GM19324 (cell line): Measurements from ENCODE around the gene ST7.
"Not testable (repeated sequence)": the region's sequence is repeated elsewhere in the genome, so short reads cannot be mapped to it uniquely, and the experiment has no call there.

Experiments used
- ATAC-seq: cut with Tn5 transposase; IDR thresholded peaks from one replicate; pipeline ENCODE4 v1.9.1; 2021; ENCODE audit warnings: mild to moderate bottlenecking, moderate library complexity; ENCODE audit not compliant: unreplicated experiment, low FRiP score

The ST7 gene, protein sequence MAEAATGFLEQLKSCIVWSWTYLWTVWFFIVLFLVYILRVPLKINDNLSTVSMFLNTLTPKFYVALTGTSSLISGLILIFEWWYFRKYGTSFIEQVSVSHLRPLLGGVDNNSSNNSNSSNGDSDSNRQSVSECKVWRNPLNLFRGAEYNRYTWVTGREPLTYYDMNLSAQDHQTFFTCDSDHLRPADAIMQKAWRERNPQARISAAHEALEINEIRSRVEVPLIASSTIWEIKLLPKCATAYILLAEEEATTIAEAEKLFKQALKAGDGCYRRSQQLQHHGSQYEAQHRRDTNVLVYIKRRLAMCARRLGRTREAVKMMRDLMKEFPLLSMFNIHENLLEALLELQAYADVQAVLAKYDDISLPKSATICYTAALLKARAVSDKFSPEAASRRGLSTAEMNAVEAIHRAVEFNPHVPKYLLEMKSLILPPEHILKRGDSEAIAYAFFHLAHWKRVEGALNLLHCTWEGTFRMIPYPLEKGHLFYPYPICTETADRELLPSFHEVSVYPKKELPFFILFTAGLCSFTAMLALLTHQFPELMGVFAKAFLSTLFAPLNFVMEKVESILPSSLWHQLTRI

DNA sequence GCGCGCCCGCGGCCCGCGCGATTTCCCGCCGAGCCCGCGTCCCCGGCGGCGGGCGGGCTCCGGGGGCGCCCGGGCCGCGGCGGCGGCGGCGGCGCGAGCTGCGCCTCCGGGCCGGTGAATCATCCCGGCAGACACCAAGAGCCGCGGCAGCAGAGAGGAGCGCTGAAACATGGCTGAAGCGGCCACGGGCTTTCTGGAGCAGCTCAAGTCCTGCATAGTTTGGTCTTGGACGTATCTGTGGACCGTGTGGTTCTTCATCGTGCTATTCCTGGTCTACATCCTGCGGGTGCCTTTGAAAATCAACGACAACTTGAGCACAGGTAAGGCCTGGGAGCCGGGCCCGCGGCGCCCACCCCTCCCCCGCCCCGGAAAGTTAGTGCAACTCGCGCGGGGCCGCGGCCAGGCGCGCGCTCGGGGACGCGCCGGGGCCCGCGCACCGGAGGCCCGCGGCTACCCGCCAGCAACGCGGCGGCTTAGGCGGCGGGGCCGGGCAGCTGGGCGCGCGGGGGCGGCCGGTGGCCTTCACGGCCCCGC, at the start of gene ST7:
Gene ST7, plus strand, starts transcription at position 130 of the 534 bp plus-strand sequence. Its CDS starts 40 bp downstream, at position 170.
- peak; percentile 62 for ATAC-seq

DNA sequence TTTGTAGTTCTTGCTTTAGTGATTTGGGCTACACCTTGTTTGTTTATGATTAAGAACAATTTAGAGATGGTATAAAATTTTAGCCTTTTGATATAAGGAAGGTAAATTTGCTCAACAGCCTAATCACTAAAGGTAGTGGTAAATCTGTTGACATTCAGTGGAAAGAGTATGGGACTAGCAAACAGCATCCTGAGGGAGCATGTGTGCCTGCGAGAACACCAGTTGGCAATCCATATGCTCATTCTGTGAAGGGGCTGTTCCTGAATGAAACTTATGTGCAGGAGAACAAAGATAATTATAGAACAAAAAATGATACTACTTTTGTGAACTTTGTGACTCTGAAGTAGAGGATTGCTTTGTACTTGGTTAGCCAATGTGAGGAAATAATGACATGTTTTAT, 46.9 kb upstream of the ST7 start:
- no peak for ATAC-seq

DNA sequence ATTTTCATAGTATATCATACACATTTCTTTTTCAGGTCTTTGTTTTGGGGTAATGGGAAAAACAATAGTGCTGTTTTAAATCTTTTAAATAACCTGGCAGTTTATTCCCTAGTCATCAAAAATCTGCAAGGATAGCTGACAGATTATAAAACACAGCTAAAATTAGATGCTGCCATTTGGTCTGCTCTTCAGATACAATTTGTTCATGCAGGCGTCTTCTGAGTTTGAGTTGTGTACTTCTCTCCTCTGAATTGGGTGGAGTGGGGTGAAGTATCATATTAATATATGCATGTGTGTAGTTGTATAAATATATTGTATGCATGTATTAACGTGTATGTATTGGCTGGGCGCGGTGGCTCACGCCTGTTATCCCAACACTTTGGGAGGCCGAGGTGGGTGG, 42.9 kb upstream of the ST7 start:
- ATAC-seq = no peak

DNA sequence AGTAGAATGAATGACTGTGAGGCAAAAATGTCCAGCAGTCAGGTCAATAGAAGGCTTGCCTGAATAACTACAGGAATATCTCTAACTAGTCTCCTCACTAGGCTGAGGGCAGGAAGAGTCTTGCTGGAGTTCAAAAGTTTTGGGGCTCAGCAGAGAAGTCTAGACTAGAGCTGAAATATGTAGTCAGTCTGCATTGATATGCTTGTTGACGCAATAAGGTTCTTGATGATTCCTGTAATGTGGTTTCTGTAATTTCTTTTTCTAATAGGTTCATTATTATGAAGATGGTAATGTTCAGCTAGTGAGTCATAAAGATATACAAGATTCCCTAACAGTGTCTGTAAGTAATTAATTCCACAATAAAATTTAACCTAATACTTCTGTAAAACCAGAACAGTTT, 41.5 kb upstream of the ST7 start:
- ATAC-seq = no peak

DNA sequence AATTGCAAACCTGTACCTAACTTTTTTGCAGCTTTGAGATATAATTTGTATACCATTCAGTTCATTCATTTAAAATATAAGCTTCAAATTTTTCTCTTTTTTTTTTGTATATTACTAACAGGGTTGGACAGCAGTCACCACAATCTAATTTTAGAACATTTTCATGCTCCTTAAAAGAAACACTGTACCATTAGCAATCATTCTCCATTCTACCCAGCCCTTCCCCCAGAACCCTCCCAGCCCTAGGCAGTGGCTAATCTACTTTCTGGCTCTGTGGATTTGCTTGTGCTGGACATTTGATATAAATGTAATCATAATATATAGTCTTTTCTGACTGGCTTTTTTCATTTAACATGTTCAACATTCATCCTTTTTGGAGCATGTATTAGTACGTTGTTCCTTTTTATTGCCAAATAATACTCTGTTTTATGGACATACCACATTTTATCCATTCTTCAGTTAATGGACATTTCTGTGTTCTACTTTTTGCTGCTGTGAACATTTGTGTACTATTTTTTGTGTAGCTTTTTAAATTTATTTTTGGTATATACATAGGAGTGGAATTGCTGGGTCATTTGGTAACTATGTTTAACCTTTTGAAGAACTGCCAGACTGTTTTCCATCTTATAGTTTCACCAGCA, 40.9 kb upstream of the ST7 start:
- ATAC-seq = no peak

DNA sequence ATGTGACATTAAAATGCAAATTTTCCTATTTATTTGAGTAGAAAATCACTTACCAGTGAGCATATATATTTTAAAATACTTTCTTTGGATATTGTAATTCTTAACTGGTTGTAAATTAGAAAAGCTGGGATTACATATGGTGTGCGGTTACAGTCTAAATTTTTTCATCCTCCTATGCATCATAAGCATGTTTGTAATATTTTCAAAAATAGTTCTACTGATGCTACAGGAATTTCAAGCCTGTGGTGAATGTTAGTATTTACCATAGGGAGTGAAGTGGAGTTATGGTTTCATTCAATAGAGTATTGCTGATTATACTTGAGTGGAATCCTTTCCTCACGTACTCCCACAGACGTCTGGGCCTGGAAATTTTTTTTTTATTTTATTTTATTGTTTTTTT, 34.6 kb upstream of the ST7 start:
- no peak for ATAC-seq

DNA sequence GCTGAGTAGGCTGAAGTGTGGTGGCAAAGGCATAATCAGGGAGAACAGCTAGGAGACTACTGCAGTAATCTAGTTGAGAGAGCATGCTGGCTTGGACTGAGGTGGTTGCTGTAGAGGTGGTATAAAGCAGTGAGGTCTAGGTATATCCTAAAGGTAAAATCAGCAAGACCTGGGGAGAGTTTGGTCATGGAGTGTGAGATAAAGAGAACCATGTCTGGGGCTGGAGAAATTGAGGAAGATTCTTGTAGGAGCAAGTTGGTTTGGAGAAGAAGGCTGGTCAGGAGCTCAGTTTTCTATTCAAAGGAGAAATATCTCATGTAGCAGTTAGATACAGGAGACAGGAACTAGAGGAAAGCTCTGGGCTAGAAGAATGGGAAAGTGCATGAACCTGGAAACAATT, 32.9 kb upstream of the ST7 start:
- ATAC-seq = no peak

DNA sequence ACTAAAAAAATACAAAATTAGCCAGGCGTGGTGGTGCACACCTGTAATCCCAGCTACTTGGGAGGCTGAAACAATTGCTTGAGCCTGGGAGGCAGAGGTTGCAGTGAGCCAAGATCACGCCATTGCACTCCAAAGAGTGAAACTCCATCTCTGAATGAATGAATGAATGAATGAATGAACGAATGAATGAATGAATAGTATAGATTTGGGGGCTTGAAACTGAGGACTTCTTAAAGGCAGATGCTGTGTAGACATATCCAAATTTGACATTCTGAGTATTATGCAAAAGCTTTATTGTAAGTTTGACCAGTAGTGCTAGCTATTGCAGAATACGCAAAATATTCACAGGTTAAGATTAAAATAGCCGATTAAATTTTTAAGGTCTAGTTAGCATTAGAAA, 30.8 kb upstream of the ST7 start:
- ATAC-seq = no peak

DNA sequence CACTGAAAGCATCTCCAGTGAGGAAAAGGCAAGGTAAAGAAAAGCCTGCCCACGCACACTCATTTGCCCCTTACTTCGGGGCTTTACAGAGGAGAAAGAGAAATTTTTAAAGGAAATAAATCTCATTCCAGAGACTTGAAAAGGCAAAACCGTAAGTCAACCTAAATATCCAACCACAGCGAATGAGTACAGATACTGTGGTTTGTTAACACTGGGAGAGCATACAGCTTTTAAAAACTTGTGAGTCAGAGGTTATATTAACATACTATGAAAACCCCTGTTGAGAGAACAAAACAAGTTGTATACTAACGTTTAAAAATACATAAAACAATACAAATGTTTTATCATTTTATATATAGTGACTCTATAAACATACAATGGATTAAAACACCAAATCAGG, 28.6 kb upstream of the ST7 start:
- ATAC-seq = no peak

DNA sequence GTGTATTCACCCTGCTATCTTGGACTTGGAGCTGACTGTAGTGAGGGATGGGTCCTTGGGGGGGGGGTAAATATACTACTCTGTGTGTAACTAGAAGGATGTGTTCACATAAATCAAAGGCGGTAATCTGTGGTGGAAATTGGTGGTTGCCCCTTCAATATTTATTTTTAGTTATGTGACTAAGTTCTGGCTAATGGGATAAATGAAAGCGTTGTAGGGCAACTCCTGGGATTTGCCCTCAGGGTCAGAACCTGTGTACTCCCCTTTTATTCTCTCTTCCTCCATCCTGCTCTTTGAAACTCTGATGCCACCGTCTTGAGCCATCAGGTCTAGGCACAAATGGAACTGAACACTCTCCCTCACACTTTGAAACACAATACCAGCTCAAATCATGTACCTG, 24.3 kb upstream of the ST7 start:
- ATAC-seq = no peak

DNA sequence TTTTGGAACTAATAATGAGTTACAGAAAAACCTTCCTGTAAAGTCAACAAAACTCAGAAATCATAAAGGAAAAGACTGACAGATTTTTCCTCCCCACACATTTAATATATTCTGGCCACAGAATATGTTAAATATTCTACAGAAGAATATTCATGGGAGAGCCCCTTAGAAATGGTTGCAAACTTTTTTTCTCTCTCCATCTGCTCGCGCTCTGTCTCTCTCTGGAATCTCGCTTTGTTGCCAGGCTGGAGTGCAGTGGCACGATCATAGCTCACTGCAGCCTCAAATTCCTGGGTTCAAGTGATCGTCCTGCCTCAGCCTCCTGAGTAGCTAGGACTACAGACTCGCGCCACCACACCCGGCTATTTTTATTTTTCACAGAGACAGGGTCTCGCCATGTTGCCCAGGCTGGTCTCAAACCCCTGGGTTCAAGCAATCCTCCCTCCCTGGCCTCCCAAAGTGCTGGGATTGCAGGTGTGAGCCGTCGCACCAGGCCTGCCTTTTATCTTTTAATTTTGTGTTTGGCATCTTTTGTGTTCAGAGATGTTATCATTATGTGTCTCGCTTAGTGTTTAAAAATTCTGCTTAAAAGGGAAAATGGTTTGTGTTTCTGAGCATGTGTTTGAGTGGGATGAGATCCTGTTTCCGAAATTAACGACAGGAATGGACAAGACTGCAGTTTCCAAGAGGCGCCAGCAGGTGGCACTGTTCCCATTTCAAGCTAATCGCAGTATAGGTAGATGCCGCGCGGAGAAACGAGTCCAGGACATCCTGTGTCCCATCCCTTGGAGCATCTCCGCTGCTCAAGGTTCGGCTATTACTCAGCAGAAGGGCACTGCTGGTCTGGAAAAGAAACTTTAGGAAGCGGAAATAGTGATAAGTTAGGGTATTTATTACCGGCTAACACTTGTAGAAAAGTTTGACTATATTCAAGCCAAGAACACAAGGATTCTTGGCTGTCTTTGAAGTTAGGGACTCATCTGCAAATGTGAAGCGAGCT, 23.1 kb upstream of the ST7 start:
- no peak for ATAC-seq

DNA sequence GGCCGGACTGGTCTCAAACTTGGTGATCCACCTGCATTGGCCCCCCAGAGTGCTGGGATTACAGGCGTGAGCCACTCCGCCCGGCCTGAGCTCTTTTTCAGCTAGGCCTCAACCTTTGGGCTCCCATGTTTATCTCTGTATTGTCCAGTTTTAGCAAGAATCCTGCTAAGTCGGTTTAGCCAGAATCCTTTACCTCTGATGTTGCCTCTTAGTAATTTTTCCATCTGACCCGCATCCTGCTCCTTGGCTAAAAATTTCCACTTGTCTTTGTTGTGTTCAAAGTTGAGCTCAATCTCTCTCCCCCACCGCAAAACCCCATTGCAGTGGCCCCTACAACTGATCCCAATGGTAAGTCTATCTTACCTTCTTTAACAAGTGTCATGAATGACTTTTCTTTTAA, 20.7 kb upstream of the ST7 start:
- ATAC-seq = no peak

DNA sequence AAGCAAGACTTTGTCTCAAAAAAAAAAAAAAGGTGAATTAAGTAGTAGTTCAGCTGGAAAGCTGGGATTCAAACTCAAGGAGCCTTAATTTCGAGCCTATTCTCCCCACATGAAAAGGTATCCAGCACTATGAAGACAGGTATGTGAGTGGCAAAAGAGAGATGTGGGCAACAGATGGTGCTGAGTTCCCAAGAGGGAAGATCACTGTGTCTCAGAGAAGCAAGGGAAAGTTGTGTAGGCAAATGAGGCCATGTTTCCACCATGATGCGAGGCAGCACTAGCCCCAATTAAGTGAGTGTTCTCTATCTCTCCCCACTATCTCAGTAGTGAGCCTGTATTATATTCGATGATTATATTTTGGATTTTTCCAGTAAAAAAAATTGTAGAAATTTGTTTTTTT, 19.8 kb upstream of the ST7 start:
- ATAC-seq = no peak

DNA sequence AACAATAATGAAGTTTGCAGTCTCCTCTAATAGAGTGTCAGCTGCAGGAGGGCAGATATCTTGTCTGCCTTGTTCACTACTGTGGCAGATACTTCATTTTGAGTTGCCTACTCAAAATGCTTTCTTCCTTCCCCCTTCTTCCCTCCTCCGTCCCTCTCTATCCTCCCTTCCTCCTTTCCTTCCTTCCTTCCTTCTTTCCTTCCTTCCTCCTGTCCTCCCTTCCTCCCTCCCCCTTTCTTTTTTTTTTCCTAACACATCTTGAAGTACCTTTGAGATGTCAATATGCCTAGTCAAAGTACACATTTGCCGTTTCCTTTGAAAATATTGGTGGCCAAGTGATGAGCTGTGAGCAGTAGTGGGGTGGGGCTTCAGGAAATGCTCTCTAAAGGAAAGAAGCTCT, 18.7 kb upstream of the ST7 start:
- no peak for ATAC-seq

DNA sequence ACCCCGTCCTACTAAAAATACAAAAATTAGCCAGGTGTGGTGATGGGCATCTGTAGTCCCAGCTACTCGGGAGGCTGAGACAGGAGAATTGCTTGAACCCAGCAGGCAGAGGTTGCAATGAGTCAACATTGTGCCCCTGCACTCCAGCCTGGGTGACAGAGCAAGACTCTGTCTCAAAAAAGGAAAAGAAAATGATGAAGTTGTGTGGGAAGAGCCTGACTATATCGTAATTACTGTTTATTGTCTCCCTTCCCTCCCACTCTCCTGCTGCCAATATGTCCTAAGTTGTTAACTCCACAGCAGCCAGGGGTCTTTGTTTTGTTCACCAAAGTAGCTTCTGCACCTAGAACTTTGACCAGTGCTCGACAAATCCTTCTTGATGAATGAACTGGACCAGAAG, 16.5 kb upstream of the ST7 start:
- not testable (repeated sequence) for ATAC-seq

DNA sequence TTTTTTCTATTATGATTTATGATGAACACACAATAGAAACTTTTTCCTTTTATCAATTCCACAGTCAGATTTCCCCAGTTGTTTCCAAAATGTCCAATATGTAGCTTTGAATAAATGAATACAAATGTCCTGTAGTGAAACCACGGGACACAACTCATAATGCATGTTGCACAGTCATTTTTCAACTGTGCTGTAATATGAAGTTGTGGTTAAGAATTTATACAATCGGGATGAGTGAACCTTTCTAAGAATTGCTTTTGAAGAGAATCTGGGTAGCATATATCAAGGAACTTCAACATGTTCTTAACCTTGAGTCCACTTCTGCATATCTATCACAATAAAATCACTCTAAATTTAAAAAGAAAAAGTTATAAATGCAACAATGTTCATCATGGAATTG, 14.6 kb upstream of the ST7 start:
- no peak for ATAC-seq

DNA sequence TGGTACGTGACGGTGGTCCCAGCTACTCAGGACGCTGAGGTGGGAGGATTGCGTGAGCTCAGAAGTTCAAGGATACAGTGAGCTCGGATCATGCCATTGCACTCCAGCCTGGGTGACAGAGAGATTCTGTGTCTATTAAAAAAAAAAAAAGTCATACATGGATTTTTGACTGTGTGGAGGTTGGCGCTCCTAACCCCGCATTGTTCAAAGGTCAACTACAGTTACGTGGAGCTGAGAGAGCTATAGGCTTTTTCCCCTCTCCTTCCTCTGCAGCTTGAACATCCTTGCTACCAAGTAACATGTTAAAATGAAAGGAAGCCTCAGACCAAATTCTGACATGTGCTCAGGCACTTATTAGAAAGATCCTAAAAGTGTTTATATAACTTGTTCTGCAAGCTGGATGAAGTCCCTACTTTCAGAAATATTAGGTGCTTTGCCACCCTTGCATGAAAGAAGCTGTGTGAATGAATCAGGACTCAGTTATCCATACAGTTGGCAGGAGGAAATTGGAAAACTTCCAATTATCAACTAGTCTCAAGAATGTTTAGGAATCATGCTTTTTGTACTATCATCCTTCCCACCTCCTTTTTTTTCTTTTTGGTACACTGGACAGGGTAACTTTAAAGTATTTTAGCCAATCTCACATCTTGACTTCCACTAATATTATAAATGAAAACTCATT, 12.5 kb upstream of the ST7 start:
- ATAC-seq = no peak

DNA sequence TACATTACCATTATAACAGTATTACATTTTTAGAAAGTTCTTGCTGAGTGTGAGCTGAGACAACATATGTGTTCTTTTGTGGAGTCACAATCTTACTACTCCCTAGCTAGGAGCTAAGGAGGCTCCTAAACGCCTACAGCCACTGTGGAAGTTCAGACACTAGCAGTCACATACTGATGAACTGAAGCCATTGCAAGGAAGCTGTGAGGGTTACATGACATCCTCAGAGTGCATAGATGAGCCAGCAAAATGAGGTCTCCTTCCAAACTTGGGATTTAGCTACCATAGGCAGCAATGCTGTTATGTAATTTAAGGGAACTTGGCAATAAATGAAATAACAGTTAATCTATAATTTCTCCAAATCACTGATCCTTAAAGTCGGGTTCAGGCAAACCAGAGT, 10.8 kb upstream of the ST7 start:
- no peak for ATAC-seq

DNA sequence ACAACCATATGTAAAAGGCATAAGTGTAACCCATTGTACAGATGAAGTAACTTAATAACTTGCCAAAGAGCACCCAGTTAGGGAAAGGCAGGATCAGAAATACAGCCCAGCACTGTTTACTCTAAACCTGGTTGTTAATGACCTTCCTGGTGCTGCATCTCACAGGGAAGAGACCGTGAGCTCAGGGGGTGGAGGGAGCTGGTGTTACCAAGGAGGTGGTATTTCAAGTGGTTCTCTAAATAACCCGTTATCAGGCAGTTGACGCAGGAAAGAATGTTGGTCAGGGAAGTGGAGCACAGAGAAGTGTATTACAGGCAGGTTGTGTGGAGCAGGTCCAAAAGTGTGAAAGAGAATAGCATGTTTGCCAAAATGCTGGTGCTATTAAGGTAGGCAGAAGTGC, 4.4 kb upstream of the ST7 start:
- ATAC-seq = no peak
